OCI-LY3 (cell line): Measurements from ENCODE around the gene MYT1.

Source experiments
- H2AFZ ChIP-seq: fragments of 200-600, 300-600 bp; shearing (Covaris generic); 2 replicates; pipeline ENCODE4 v1.6.0; 2014; ENCODE audit warnings: antibody characterized with exemption, low read depth, low read length
- H3K27ac ChIP-seq: fragments of 200-600, 300-600 bp; sonication (generic); 2 replicates; pipeline ENCODE4 v1.5.1; 2014; ENCODE audit warnings: mild to moderate bottlenecking, low read length, moderate library complexity, mixed read lengths
- H3K27me3 ChIP-seq: fragments of 200-600, 300-600 bp; sonication (generic); 2 replicates; pipeline ENCODE4 v1.6.1; 2014; ENCODE audit warnings: low read depth, low read length, mixed read lengths
- H3K36me3 ChIP-seq: fragments of 200-600, 300-600 bp; sonication (generic); replicated peaks from 2 replicates; pipeline ENCODE3; 2014; ENCODE audit warnings: low read depth, low read length, mixed read lengths
- H3K4me1 ChIP-seq: fragments of 300-600, 200-600 bp; sonication (generic); 2 replicates; pipeline ENCODE4 v1.6.1; 2014; ENCODE audit warnings: low read length, mixed read lengths
- H3K4me2 ChIP-seq: fragments of 200-600, 300-600 bp; sonication (generic); 2 replicates; pipeline ENCODE4 v1.6.1; 2014; ENCODE audit warnings: low read length, mixed read lengths
- H3K4me3 ChIP-seq: fragments of 300-600, 200-600 bp; sonication (generic); 2 replicates; pipeline ENCODE4 v1.5.1; 2014; ENCODE audit warnings: antibody characterized with exemption, mild to moderate bottlenecking, low read length, moderate library complexity
- H3K79me2 ChIP-seq: fragments of 300-600, 200-600 bp; shearing (Covaris generic); 2 replicates; pipeline ENCODE4 v1.6.1; 2014; ENCODE audit warnings: mild to moderate bottlenecking, low read length, mixed read lengths
- H3K9ac ChIP-seq: fragments of 300-600, 200-600 bp; shearing (Covaris generic); 2 replicates; pipeline ENCODE4 v1.6.0; 2014; ENCODE audit warnings: mild to moderate bottlenecking, low read length, moderate library complexity
- H3K9me3 ChIP-seq: fragments of 200-600, 300-600 bp; shearing (Covaris generic); 2 replicates; pipeline ENCODE4 v1.6.1; 2014; ENCODE audit warnings: low read length, mixed read lengths; ENCODE audit not compliant: insufficient read depth
- H4K20me1 ChIP-seq: fragments of 200-600, 300-600 bp; sonication (generic); 2 replicates; pipeline ENCODE4 v1.6.1; 2016; ENCODE audit warnings: low read length, mixed read lengths; ENCODE audit not compliant: insufficient read depth
- CTCF ChIP-seq: fragments of 200-600, 300-600 bp; sonication (generic); IDR thresholded peaks from 2 replicates; pipeline ENCODE4 v1.5.1; 2014; ENCODE audit warnings: antibody characterized with exemption, low read length, low read depth
- EZH2phosphoT487 ChIP-seq: fragments of 200-600 bp; shearing (Covaris generic); IDR thresholded peaks from 2 replicates; pipeline ENCODE4 v1.6.1; 2018; ENCODE audit warnings: antibody characterized with exemption, mixed run types, low read depth

MYT1 gene

GRCh38 chr20:64246616-64247306, 82.5 kb downstream of the MYT1 start:
- peaks cover 38% of the 10 kb centered on the region for H3K27me3 ChIP-seq
- no peaks in the 10 kb centered on the region for H3K36me3 ChIP-seq
- H4K20me1 ChIP-seq = no peaks in the 10 kb centered on the region
- no peak overlapping the region for H3K9ac ChIP-seq
- H3K79me2 ChIP-seq = no peaks in the 10 kb centered on the region
- TF ChIP-seq CTCF (no peak), EZH2phosphoT487 (no peak)
- no peaks in the 10 kb centered on the region for H3K9me3 ChIP-seq
- no peak overlapping the region for H3K27ac ChIP-seq
- no peak overlapping the region for H3K4me3 ChIP-seq
- no peak overlapping the region for H2AFZ ChIP-seq
- peaks cover 12% of the 10 kb centered on the region for H3K4me1 ChIP-seq
- no peak overlapping the region for H3K4me2 ChIP-seq

- H3K9me3 ChIP-seq = no peaks in the 10 kb centered on the region
- peak overlapping the region; percentile 65; the same call in 1 of the 2 replicates for H3K4me2 ChIP-seq
- H3K9ac ChIP-seq = no peak overlapping the region
- H4K20me1 ChIP-seq = no peaks in the 10 kb centered on the region
- H3K36me3 ChIP-seq = no peaks in the 10 kb centered on the region
- no peak overlapping the region for H3K4me3 ChIP-seq
- peaks cover 38% of the 10 kb centered on the region for H3K27me3 ChIP-seq
- H3K79me2 ChIP-seq = no peaks in the 10 kb centered on the region
- TF ChIP-seq CTCF (no peak), EZH2phosphoT487 (no peak)
- no peak overlapping the region for H3K27ac ChIP-seq
- no peak overlapping the region for H2AFZ ChIP-seq
- H3K4me1 ChIP-seq = peaks cover 13% of the 10 kb centered on the region
Observed at GRCh38 chr20:64247307-64247618, 83.0 kb downstream of the MYT1 start.

GRCh38 chr20:64247970-64248841, 84.0 kb downstream of the MYT1 start:
- H3K27me3 ChIP-seq = peaks cover 38% of the 10 kb centered on the region
- H3K79me2 ChIP-seq = no peaks in the 10 kb centered on the region
- no peaks in the 10 kb centered on the region for H4K20me1 ChIP-seq
- H3K4me1 ChIP-seq = peaks cover 23% of the 10 kb centered on the region
- no peak overlapping the region for H3K9ac ChIP-seq
- H3K4me3 ChIP-seq = peak overlapping the region; percentile 52; the same call in 1 of the 2 replicates
- H3K27ac ChIP-seq = no peak overlapping the region
- no peak overlapping the region; the same call in 1 of the 2 replicates for H2AFZ ChIP-seq
- no peaks in the 10 kb centered on the region for H3K36me3 ChIP-seq
- H3K4me2 ChIP-seq = peak overlapping the region; percentile 65
- TF ChIP-seq CTCF (0 out of 2 replicates have a peak, but pooled peaks have one; percentile 3), EZH2phosphoT487 (no peak)
- no peaks in the 10 kb centered on the region for H3K9me3 ChIP-seq

- TF ChIP-seq CTCF (no peak), EZH2phosphoT487 (no peak)
- H3K27me3 ChIP-seq = peaks cover 38% of the 10 kb centered on the region
- no peak overlapping the region for H3K9ac ChIP-seq
- no peak overlapping the region for H3K4me3 ChIP-seq
- H3K27ac ChIP-seq = no peak overlapping the region
- H4K20me1 ChIP-seq = no peaks in the 10 kb centered on the region
- no peak overlapping the region for H3K4me2 ChIP-seq
- H3K36me3 ChIP-seq = no peaks in the 10 kb centered on the region
- H2AFZ ChIP-seq = no peak overlapping the region
- H3K9me3 ChIP-seq = no peaks in the 10 kb centered on the region
- H3K79me2 ChIP-seq = no peaks in the 10 kb centered on the region
- peaks cover 30% of the 10 kb centered on the region for H3K4me1 ChIP-seq
Observed at GRCh38 chr20:64250027-64250426, 85.8 kb downstream of the MYT1 start.
